ENCODE measurements around the gene MAN1C1. TPM values are rescaled to one million over a fixed set of nuclear protein-coding genes. Genes with fewer than 3 reads are reported as not detected.
A peak's percentile ranks its signal among the peaks of the same experiment; 100 is the strongest.

MAN1C1 gene
- total RNA-seq, 6 experiments from 2014 or later: 10.7 to 38.8 (median 21.0) TPM

- no peak for DNase-seq
- no peak overlapping the region for H3K4me3 ChIP-seq
- H3K36me3 ChIP-seq: no peaks in the 10 kb centered on the region
- H3K27ac ChIP-seq: no peak overlapping the region
- TF ChIP-seq CTCF (IDR thresholded peaks at IDR 0.05) (no peak), POLR2A (IDR thresholded peaks at IDR 0.05) (no peak)
- intact Hi-C loops (cut with DNase I): no loop called here
- H3K27me3 ChIP-seq: no peaks in the 10 kb centered on the region
- 62% methylated on average over 2 of the region's 12 CpGs for WGBS (ENCODE audit: insufficient coverage, low coverage, low lambda C conversion rate, missing lambda C conversion rate)
- no peaks in the 10 kb centered on the region for H3K9me3 ChIP-seq
- peaks cover 0 to 12% (median 5%) of the 10 kb centered on the region in 4 donors for H3K4me1 ChIP-seq
- no peak for ATAC-seq
These were observed 35.5 kb downstream of the MAN1C1 start for GRCh38 chr1:25651824-25652741.

GRCh38 chr1:25653558-25653957 is 37.0 kb downstream of the MAN1C1 start:
- H3K36me3 ChIP-seq: no peaks in the 10 kb centered on the region
- intact Hi-C loops (cut with DNase I): no loop called here
- WGBS (ENCODE audit: insufficient coverage, low coverage, low lambda C conversion rate, missing lambda C conversion rate): 45% methylated on average over 7 of the region's 10 CpGs
- DNase-seq: no peak
- H3K4me1 ChIP-seq: peaks cover 0 to 12% (median 5%) of the 10 kb centered on the region in 4 donors
- no peaks in the 10 kb centered on the region for H3K27me3 ChIP-seq
- H3K4me3 ChIP-seq: no peak overlapping the region
- H3K27ac ChIP-seq: no peak overlapping the region
- TF ChIP-seq CTCF (IDR thresholded peaks at IDR 0.05) (no peak), POLR2A (IDR thresholded peaks at IDR 0.05) (no peak)
- no peak for ATAC-seq
- H3K9me3 ChIP-seq: no peaks in the 10 kb centered on the region

- Histone ChIP-seq H3K9me3 (no peaks in the 10 kb centered on the region), H3K36me3 (no peaks in the 10 kb centered on the region), H3K27me3 (no peaks in the 10 kb centered on the region), H3K4me3 (no peak overlapping the region), H3K27ac (no peak overlapping the region), H3K4me1 (peaks cover 0 to 12% (median 5%) of the 10 kb centered on the region in 4 donors)
- DNase-seq (no peak), ATAC-seq (no peak)
- WGBS (ENCODE audit: insufficient coverage, low coverage, low lambda C conversion rate, missing lambda C conversion rate): 90% methylated on average over 3 of the region's 6 CpGs
- intact Hi-C loops (cut with DNase I): no loop called here
- TF ChIP-seq POLR2A (IDR thresholded peaks at IDR 0.05): no peak
- TF ChIP-seq CTCF (IDR thresholded peaks at IDR 0.05): no peak
These were observed 37.6 kb downstream of the MAN1C1 start for GRCh38 chr1:25654109-25654660.

- Histone ChIP-seq H3K4me1 (no peaks in the 10 kb centered on the region), H3K9me3 (no peaks in the 10 kb centered on the region), H3K27me3 (no peaks in the 10 kb centered on the region), H3K4me3 (no peak overlapping the region), H3K36me3 (no peaks in the 10 kb centered on the region), H3K27ac (no peak overlapping the region)
- ATAC-seq: peak; percentile 51 to 68 (median 62)
- intact Hi-C loops (cut with DNase I): no loop called here
- no peak for TF ChIP-seq POLR2A (IDR thresholded peaks at IDR 0.05)
- TF ChIP-seq CTCF (IDR thresholded peaks at IDR 0.05): no peak
- no peak for DNase-seq
- WGBS (ENCODE audit: insufficient coverage, low coverage, low lambda C conversion rate, missing lambda C conversion rate): 81% methylated on average over 4 of the region's 6 CpGs
These were observed 40.7 kb downstream of the MAN1C1 start for GRCh38 chr1:25657121-25657882.
